Gastrocnemius medialis (tissue), 4 donors: Measurements from ENCODE around the gene C6orf163.

Experiments used
- CTCF ChIP-seq, 5 experiments: fragments of 450-650 bp in 3 of 5; fragments of 200-600 bp in 2 of 5; sonication (generic) in 2 of 5; IDR thresholded peaks in 4 of 5; conservative IDR thresholded peaks in 1 of 5; 1 replicate in 4 of 5; 2 replicates in 1 of 5; pipeline ENCODE4 v1.5.1; 2016 to 2019; ENCODE audit warnings: antibody characterized with exemption in 5 of 5, mild to moderate bottlenecking in 3 of 5, moderate library complexity in 3 of 5
- POLR2A ChIP-seq, 2 donors: fragments of 450-650 bp; IDR thresholded peaks; one replicate each; pipeline ENCODE4 v1.6.1; 2017; ENCODE audit warnings: antibody characterized with exemption in 2 of 2, mild to moderate bottlenecking in 2 of 2, moderate library complexity in 2 of 2

- TF ChIP-seq POLR2A (IDR thresholded peaks at IDR 0.05) = no peak
- no peak for TF ChIP-seq CTCF (IDR thresholded peaks at IDR 0.05 in 4 of 5, conservative IDR thresholded peaks at IDR 0.05 in 1 of 5)
These were observed 57.2 kb downstream of the C6orf163 start for GRCh38 chr6:87401832-87402231.
